Measurements from ENCODE around the gene SNRNP27.

DNA sequence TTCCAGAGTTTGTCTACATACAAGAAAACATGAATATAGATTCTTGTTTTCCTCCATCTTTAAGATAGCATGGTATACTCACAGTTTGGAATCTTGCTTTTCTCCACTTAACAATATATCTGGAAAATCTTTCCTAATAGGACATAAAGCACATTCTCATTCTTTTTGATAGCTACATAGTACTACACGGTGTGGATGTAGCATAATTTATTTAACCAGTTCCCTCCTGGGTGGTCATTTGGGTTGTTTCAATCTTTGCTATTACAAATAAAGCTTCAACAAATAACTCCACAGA is 40.8 kb downstream of the SNRNP27 start:
- no peak for TF ChIP-seq ARNTL (CRISPR knock-in tag; IDR thresholded peaks at IDR 0.05; ENCODE audit: borderline replicate concordance, low read depth)
- no peak for TF ChIP-seq ZFP30 (CRISPR knock-in tag; IDR thresholded peaks at IDR 0.05)
- TF ChIP-seq GLIS3 (CRISPR knock-in tag; IDR thresholded peaks at IDR 0.05), result no peak
- no peak for TF ChIP-seq BACH2 (CRISPR knock-in tag; IDR thresholded peaks at IDR 0.05; ENCODE audit: borderline replicate concordance)
- no peak for TF ChIP-seq ZNF565 (CRISPR knock-in tag; conservative IDR thresholded peaks at IDR 0.05; ENCODE audit: low read depth)
- TF ChIP-seq SNAI2 (CRISPR knock-in tag; IDR thresholded peaks at IDR 0.05), result no peak
- no peak for TF ChIP-seq TOX (CRISPR knock-in tag; IDR thresholded peaks at IDR 0.05; ENCODE audit: borderline replicate concordance)
- no peak for TF ChIP-seq CSDC2 (CRISPR knock-in tag; IDR thresholded peaks at IDR 0.05)
- TF ChIP-seq, protein P1, sequence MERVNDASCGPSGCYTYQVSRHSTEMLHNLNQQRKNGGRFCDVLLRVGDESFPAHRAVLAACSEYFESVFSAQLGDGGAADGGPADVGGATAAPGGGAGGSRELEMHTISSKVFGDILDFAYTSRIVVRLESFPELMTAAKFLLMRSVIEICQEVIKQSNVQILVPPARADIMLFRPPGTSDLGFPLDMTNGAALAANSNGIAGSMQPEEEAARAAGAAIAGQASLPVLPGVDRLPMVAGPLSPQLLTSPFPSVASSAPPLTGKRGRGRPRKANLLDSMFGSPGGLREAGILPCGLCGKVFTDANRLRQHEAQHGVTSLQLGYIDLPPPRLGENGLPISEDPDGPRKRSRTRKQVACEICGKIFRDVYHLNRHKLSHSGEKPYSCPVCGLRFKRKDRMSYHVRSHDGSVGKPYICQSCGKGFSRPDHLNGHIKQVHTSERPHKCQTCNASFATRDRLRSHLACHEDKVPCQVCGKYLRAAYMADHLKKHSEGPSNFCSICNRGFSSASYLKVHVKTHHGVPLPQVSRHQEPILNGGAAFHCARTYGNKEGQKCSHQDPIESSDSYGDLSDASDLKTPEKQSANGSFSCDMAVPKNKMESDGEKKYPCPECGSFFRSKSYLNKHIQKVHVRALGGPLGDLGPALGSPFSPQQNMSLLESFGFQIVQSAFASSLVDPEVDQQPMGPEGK (CRISPR knock-in tag; IDR thresholded peaks at IDR 0.05; ENCODE audit: borderline replicate concordance), result no peak
- no peak for TF ChIP-seq RARB (CRISPR knock-in tag; IDR thresholded peaks at IDR 0.05)
